GOT3 (cell line): ENCODE results near the gene PRKCH.
"Not testable (repeated sequence)": the region's sequence is repeated elsewhere in the genome, so short reads cannot be mapped to it uniquely, and the experiment has no call there.

ENCODE experiments used
- DNase-seq: peaks from one replicate; lab custom pipeline; 2025; ENCODE audit warnings: mixed read lengths; lab: John Stamatoyannopoulos, UW

Gene PRKCH

DNA sequence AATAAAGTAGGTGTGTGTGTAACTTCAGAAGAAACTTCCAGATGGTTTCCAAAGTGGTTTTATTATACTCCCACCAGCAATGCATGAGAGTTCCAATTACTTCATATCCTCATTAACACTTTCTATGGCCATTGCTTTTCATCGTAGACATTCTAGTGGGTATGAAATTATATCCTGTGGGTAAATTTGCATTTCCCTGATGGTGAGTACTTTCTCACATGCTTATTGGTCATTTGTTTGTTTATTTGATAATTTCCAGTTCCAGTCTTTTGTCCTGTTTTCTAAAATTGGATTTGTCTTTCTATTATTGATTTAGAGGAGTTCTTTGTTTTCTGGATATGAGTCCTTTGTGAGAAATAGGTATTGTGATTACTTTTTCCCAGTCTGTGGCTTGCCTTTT lies 70.9 kb downstream of the PRKCH start:
- no peak for DNase-seq

DNA sequence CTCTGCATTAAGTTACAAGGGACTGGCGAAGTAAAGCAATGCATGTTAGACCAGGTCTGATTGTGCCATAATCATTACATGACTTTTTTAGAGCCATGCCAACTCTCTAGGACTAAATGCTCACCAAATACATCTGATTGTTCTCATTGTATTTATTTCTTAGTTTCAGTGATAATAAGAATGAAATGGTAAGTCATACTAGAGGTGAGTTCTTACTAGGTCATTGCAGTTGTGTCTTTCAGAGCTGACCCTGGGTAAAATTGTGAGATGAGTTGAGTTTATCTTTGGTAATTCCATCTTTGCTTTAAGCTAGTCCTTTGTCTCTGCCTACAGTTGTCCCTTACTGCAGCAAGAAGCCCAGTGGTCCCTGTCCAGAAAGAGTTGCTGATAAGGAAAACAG lies 73.2 kb downstream of the PRKCH start:
- no peak for DNase-seq

DNA sequence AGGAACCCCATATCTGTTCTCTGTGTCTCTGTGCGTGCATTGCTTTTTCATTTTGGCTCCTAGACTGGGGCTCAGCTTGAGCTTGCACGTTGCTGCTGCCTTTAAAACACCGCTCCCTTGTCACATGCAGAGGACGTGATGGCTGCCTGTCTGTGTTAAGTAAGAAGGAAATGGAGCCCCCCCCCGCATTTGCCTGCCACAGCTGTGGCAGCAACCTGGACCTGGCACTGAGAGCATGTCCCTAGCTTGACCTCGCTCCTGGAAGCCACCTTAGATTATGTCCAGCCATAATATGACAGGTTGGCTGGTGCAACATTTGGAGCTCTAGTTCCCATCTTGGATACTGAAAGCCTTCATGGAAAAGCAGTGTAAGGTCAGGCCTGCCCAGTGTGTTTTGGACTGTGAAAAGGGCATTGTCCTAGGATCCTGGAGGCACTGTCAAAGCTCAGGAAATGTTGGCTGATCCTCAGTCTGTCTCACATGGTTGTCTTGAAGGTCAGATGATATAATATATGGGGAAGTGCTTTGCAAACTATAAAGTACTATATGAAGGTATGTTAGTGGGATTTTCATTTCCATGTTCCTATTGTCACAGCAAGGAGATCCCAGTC lies 73.8 kb downstream of the PRKCH start:
- no peak for DNase-seq

DNA sequence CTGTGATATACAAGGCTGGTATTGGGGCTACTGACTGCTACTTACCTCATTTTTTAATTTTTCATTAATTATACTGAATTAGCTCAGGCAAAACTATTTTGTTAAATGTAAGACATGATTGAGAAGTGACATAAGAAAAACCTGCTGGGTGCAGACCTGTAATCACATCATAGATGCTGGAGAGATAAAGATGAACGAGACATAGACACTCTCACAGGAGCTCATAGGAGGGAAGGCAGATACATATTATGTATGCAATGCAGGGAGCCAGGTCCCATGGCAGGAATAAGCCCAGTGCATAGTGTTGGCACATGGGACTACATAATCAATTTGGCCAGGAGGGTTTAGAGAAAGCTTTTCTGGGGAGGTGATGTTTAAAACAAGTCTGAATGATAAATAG lies 74.9 kb downstream of the PRKCH start:
- no peak for DNase-seq

DNA sequence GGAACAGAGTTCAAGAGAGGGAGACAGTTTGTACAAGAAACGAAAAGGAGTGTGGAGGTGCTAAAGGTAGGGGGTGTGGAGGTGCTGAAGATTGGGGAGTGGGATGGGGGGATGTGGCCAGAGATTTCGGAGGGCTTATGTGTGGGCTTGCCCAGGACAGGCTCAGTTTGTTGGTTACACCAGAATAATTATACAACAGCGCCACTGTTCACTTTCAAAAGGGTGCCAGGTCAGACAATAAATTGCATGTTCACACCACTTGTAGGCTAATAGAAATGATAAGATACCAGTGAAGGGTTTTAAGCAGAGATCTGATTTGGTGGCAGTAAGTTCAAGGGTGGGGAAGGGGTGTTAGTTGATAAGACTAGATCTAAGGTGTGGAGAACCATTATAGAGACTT lies 75.3 kb downstream of the PRKCH start:
- DNase-seq = no peak

DNA sequence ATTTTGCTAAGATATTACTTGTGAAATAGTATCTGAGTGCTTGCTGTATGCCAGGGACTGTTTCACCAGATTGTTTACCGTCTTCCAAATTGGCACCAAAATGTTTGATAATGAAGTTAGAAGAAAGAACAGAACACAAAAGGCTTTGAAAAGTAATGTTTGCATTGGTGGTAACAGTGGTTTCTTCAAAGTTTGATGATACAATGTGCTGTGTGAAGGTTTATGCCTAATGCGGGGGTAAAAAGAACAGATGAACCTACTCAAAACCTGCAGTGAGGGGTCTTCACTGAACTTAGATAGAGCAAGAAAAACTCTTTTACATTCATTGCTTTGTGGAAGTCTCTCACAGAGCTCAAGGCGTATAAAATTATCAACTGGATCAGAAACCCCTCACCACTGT lies 76.2 kb downstream of the PRKCH start:
- DNase-seq = no peak

DNA sequence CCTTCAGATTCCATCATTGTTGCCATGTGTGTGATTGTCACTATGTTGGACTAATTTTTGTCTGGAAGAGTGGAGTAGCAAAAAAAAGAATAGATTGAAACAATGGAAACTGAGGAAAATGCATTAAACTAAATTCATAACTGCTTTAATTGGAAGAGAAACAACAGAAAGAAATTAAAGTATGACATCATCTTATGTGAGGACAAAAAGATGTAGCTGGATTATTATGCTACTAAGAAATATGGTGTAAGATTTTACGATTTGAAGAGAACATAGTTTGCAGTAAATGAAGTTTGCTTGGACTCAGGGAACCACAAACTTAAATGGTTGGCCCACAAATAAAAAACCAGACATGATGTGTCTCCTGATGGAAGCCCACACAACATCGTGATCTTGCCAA lies 76.8 kb downstream of the PRKCH start:
- DNase-seq = no peak

DNA sequence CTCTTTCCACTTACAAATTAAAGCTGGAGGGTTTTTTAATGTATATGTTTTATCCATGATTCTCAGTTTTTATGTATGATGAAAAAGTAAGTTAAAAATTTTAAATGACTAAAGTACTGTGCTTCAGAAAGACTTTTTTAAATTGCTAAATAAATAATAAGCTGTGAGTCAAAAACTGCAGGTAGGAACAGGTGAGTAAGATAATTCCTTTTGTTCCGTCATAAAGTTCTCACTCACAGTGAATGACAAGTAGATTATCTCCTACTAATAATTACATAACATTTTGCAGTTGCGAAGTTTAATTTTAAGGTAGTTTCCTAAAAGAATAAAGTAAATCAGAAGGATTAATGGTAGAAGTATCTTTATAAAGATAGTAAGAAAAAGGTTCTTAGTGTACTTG lies 78.0 kb downstream of the PRKCH start:
- no peak for DNase-seq

DNA sequence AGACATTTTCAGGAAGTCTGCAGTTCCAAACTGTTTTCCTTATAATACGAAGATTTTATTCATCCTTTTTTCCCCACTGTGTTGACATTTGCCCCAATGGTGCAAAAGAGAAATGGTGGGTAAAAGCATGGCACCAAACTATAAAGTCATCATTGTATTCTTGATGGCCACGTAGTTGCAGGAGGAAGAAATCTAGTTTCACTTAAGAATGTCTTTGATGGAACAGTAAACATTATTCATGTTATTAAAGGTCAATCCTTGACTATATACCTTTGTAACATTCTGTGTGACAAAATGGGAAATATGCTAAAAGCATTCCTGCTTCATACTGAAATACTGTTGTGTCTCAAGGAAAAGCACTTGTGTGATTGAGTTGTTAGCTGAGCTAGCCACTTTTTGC lies 80.1 kb downstream of the PRKCH start:
- DNase-seq = no peak

DNA sequence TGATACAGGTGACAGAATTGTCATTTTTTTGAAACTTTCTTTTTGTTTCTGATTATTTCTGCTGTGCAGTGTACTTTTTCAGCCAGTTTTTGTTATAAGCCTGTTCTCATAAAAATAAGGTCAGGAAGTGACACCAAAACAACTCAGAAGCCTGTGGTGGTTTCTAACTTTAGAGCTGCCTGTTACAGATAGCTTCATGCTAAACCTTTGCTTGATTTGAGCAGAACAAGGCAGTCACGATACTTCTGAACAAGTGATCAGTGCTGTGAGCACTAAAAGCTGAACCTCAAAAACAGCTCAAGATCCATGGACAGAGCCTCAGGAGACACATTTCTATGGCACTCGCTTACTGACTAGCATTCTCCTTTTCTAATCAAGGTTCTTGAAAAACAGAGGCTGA lies 82.0 kb downstream of the PRKCH start:
- no peak for DNase-seq

DNA sequence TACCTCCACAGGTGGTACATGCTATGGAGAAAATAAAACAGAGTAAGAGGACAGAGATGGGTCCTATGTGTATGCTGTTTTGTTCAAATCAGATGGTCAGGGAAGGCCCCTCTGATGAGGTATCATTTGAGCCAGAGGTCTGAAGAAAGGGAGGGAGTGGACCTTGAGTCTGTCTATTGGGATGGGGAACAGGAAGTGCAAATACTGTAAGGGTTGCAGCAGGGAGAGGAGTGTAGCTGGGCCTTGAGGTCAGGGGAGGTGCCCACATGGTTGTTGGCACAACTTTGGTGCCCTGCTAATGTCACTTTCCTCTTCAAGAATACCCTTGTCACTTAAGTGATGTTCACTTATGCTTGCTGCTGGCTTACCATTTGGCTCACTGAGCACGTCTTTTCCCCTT lies 83.3 kb downstream of the PRKCH start:
- DNase-seq = no peak

DNA sequence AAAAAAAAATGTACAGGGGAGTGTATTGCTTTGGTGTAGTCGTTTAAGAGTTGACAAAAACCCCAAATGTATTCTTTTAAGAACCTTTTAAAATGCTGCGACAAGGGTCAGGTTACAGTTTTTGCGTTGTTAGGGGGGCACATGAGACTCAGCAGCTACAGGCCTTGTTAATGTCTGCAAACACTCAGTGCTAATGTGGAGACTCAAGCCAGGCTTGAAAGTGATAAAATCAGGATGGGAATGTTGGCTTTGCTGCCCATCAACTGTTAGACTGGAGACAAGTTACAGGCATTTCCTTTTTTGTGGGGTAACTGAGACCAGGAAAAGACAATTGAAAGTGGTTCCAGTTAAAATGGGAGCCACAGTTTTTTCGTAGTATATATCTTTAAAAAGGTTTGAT lies 84.8 kb downstream of the PRKCH start:
- DNase-seq = no peak

DNA sequence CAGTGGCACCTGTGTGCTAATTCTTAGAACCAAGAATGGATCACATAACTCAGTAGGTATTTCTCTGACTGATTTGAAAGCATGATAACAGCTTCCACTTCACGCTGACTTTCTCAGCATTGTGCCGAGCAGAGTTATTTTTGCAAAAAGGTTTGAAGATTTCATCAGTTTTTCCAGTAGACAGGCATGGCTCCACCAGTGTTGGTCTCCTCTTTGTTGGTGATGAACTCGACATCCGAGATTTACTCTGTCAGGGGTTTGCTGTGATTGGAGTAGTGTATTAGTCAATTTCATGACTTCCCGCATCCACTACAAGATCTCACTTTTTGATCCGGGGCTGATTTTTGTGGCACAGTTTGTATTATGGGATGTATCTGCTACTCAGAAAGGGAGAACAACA lies 85.3 kb downstream of the PRKCH start:
- DNase-seq = no peak

DNA sequence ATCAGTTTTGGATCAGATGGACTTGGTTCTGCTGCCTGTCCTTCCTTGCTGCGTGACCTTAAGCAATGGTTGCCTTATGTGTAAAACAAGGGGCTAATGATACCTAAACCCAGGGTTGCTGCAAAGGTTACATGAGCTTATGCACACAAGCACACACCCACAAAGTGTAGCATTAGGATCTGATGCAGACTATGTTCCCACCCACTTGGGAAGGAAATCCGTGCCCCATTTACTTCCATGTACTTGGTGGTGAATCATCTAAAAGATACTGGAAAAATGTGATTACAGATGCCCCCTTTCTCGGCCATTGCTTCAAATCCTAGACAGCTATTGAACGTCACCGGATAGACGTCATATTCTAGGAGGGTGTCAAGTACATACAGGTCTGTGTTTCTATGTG lies 87.1 kb downstream of the PRKCH start:
- DNase-seq = no peak

DNA sequence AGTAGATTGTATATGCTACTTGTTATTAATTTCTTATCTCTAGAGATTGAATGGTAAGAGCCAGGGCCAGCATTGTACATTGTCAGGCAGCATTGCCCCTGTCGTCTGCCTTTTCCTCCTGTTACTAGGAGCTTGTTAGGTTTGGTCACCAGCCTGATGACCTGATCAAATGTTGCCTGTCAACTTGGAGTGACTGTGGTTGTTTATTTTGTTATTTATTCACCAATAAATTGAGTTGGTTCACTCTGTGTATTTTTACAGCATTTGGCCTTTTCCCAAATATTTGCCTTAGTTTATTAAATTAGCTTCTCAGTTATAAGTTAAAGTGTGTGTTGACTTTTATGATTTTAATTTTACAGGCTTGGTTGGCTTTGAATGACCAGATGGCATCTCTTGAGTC lies 88.4 kb downstream of the PRKCH start:
- DNase-seq = no peak

DNA sequence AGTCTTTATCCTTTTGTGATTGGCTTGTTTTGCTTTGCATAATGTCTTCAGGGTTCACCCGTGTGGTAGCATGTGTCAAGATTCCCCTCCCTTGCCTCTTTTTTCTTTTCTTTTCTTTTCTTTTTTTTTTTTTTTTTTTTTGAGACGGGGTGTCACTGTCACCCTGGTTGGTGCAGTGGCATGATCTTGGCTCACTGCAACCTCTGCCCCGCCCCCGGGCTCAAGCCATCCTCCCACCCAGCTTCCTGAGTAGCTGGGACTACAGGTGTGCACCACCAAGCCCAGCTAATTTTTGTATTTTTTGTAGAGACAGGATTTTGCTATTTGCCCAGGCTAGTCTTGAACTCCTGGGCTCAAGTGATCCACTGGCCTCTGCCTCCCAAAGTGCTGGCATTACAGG lies 94.6 kb downstream of the PRKCH start:
- DNase-seq = not testable (repeated sequence)

DNA sequence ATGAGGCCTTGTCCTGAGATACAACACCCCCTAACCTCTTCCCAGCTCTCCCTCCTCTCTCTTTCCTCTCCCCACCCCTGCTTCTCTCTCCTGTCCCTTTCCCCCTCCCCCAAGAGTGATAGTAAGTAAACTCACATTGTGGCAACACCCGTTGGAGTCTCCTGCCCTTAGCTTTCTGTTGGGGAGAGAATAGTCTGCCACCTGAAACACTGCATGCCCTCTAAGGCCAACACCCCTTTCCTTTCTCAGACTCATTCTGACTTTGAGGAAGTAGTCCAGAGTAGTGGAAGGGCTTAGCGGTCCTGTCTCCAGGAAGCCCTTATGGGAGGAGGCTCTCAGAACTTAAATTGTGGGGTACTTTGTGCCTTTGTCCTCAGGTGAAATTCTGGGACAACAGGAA lies 95.2 kb downstream of the PRKCH start:
- no peak for DNase-seq

DNA sequence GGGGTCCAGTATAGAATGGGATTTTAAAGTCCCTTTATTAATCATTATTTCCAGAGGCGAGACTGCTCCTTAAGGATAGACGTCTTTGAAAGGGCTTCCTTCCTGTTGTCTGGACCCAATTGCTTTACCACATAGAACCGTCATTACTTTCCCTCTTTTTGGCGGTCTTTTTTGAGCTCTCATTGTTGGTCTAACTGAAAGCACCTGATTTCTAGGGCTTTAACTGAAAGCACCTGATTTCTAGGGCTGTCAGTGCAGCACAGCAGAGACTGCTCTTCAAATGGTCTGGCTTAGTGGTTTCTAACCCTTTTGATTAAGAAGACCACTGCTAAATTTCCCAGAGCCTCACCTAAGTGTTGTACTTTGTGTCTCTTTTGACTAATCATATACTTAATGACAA lies 95.8 kb downstream of the PRKCH start:
- DNase-seq = no peak

DNA sequence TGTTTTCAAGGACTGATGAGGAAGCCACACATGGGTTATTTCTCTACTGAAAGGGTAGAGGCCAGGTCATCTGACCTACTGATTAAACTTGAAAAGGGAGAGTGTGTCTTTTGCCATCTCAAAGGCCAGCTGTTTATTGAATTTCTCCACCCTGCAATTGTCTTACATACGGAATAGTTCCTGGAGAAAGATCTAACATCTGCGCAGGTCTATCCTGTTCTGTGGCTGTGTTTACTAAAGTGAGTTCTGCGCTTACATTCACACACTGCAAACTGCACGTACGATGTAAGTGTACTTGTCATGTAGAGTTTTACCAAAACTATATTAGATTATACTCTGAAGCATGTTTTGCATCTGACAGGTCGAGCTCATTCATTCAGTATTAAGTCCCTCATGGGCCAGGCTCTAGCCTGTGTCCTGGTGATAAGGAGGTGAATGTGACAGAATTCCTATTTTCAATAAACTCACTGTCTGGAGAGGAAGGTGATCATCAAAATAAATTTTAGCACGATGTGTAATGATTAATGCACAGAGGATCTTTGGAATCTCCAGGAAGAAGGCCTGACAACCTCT lies 96.6 kb downstream of the PRKCH start:
- no peak for DNase-seq

DNA sequence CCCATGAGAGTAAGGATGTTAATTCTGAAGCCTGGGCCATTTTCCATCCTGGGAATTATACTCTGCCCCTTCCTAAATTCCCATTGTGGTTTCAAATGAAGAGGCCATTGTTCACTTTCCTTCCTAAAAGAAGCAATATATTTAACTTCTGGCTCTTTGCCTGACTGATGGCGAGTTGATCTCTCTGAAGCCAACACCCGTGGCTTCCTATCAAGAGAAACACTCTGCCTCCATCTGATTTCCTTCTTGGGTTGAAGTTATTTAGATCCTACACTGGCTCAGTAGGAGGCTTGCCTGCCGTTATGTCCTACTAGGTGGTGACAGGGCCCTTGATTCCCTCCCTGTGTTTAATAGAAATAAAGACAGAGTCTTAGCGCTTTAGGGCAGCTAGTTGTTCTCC lies 97.4 kb downstream of the PRKCH start:
- DNase-seq = no peak

DNA sequence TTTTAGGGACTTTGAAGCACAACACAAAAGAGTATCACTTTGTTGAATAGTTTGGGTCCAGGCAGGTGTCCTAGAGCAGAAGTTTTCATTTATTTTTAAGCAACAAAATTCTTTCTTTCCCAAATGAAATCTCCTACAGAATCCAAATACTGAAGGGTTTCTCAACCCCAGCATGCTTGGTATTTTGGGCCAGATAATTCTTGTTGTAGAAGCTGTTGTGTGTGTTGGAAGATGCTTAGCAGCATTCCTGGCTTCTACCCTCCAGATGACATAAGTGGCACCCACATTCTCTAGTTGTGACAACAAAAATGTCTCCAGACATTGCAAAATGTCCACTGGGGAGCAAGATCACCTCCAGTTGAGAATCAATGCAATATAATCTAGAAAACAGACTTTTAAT lies 97.8 kb downstream of the PRKCH start:
- DNase-seq = no peak

DNA sequence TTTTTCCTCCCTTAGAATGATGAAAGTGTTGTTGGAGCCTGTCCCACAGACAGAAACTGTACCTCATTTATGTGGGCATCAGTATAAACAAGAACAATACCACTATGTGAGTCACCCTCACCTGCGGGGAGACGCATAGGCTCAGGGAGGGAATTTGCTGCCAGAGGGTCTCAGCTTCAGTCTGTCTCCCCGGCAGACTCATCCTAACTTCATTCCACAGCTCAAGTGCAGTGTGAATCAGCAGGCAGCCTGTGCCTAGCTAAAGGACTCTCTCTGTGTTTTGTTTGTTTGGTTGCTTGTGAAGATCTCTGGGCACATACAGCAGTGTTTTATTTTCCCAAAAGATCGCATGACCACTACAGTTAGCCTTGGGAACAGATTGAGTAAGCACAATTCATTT lies 98.9 kb downstream of the PRKCH start:
- no peak for DNase-seq

DNA sequence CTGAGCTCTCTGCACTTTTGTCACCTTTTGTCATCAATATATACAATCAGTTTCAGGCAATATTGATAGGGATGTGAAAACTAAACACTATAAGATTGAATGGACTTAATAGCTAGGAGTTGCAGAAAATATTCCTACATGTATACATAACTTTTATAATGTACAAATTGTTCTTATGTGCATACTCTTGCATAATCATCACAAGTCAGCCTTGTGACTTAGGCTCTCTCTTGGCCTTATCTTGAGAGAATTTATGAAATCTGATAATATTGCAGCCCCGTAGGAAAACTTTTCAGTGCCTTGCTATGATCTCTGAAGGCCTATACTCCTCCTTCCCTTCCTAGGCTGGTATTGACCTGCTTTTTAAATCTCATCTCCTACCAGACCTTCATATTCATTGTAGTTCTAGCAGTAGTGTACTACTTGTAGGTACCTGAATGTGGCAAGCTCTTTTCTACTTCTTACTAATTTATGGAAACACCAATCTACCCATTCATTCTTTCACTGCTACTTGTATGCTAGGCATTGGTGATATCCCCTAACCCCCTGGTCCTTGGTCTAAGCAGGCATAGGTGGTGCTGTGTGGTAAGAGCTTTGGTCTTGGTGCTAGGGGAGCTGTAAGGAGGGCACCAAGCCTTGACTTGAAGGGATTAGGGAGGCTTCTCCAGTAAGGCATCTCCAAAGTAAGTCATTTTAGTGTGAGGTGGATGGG lies 100.0 kb downstream of the PRKCH start:
- no peak for DNase-seq

DNA sequence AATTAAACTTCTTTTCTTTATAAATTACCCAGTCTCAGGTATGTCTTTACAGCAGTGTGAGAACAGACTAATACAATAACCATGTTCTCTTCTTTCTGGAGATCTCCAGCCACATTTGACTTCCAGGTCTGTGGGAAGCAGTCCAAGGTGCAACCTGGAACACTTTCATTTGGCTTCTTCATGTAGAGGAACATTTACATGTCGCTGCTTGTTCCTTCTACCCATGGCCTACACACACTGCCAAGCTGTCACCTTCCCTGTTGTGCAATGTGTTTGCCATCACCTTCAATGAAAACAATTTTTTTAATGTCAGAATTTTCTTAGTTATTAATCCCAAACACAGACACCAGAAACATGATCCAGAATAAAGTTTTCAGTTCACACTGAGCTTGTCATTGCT lies 104.7 kb downstream of the PRKCH start:
- DNase-seq = no peak
